Upper lobe of left lung (tissue), 4 donors: ENCODE results near the gene TMEM170A.
A peak's percentile ranks its signal among the peaks of the same experiment; 100 is the strongest.

Experiments
- EP300 ChIP-seq, 4 donors: sonication (generic); formaldehyde crosslinking; IDR thresholded peaks; one replicate each; pipeline ENCODE4 v1.5.1; 2017; ENCODE audit warnings: antibody characterized with exemption in 4 of 4, control low read depth in 2 of 4
- POLR2A ChIP-seq, 4 donors: fragments of 450-650 bp; IDR thresholded peaks; one replicate each; pipeline ENCODE4 v1.5.1; 2016 to 2017; ENCODE audit warnings: antibody characterized with exemption in 4 of 4, mild to moderate bottlenecking in 2 of 4
- POLR2AphosphoS5 ChIP-seq, 2 donors: sonication (generic); formaldehyde crosslinking; IDR thresholded peaks; one replicate each; pipeline ENCODE4 v1.5.1; 2017; ENCODE audit warnings: antibody characterized with exemption in 2 of 2
- TF ChIP-seq, protein P1 (sequence below), 6 experiments: fragments of 450-650 bp in 4 of 6; fragments of 200-600 bp in 2 of 6; sonication (generic) in 2 of 6; IDR thresholded peaks; one replicate each; pipeline ENCODE4 v1.5.1; 2016 to 2019; ENCODE audit warnings: antibody characterized with exemption in 6 of 6

DNA sequence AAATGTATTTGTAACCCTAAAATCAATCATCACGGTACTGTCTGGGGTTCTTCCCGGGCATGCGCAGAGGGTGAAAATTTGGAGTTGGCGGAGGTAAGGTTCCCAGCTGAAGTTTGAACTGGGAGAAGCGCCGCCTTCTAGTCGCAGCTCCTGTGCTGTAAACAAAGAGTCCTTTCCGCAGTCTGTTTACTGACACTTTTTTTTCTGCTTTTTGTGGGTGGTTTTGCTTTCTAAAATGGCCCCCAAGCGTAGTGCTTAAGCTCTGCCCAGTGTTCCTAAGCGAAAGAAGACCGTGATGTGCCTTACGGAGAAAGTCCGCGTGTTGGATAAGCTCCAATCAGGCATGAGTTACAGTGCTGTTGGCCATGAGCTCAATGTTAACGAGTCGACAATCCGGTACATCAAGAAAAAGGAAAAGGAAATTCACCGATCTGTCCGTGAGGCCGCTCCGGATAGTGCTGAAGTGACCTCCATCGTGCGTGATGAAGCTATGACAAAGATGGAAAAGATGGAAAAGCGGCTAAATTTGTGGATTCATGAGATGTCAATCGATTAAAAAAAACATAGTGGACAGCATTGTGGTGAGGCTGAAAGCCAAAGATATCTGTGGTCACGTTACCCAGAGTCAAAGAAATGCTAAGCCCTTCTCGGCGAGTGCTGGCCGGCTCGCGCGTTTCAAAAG lies 30.6 kb downstream of the TMEM170A start:
- TF ChIP-seq, protein P1, sequence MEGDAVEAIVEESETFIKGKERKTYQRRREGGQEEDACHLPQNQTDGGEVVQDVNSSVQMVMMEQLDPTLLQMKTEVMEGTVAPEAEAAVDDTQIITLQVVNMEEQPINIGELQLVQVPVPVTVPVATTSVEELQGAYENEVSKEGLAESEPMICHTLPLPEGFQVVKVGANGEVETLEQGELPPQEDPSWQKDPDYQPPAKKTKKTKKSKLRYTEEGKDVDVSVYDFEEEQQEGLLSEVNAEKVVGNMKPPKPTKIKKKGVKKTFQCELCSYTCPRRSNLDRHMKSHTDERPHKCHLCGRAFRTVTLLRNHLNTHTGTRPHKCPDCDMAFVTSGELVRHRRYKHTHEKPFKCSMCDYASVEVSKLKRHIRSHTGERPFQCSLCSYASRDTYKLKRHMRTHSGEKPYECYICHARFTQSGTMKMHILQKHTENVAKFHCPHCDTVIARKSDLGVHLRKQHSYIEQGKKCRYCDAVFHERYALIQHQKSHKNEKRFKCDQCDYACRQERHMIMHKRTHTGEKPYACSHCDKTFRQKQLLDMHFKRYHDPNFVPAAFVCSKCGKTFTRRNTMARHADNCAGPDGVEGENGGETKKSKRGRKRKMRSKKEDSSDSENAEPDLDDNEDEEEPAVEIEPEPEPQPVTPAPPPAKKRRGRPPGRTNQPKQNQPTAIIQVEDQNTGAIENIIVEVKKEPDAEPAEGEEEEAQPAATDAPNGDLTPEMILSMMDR (IDR thresholded peaks at IDR 0.05): peak in 1 of 6 experiments; percentile 14
- TF ChIP-seq POLR2A (IDR thresholded peaks at IDR 0.05): peak in 2 of 4 donors; percentile 11 to 53
- TF ChIP-seq POLR2AphosphoS5 (IDR thresholded peaks at IDR 0.05): peak; percentile 45 to 52
- TF ChIP-seq EP300 (IDR thresholded peaks at IDR 0.05): peak in 1 of 4 donors; percentile 10
